Stimulated activated CD8-positive, alpha-beta memory T cell treated with anti-CD3 and anti-CD28 coated beads, Interleukin-4, amount 100 ng/mL, for 4 hours (primary cell): ENCODE results near the gene ERBB4.

Source experiments
- DNase-seq, 2 donors: peaks; one replicate each; pipeline ENCODE4 v3.0.0-alpha.2; 2020; ENCODE audit warnings: low read depth in 2 of 2, low spot score in 1 of 2

ERBB4 gene

GRCh38 chr2:212538305-212539071 is at the start of gene ERBB4:
TSS of gene ERBB4 (minus strand) at chr2:212538802. CDS start at chr2:212538530, 272 bp downstream.
- DNase-seq: no peak

DNA sequence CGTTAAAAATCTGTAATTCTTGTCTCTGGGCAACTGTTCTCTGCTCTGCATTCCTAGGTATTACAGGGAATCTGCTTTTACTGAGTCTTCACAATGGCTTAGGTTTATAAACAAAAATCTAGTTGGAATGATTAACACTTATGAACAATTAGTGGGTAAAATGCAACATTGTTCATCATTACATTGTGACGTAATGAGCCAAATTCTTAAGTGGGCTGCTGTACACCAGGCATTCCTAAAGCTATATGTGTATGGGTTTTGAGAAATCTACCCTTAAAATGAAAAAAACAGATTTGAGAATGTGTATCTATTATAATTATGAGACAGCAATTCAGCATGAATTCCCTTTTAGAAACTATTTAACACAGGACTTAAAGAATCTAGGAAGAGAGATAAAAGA is 41.5 kb upstream of the ERBB4 start:
- no peak for DNase-seq

DNA sequence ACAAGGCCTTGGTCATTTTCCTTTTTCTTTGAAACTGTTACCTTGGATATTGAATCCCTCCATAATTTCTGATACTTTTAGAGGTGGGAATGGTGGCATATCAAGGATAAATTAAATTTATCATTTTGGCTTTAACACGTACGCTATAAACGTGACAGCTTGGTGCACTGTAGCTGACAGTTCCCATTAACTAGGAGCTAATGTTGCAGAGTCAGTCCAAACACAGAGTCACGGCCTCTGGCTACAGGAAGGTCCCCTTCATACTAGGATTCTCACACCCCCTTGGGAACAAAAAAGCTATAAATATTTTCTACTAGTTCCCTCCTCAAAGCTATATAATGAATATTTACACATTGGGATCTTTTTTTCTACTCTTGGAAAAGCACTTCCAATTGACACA is 17.7 kb upstream of the ERBB4 start:
- DNase-seq: no peak

GRCh38 chr2:212554233-212554632 is 15.6 kb upstream of the ERBB4 start:
- no peak for DNase-seq

DNA sequence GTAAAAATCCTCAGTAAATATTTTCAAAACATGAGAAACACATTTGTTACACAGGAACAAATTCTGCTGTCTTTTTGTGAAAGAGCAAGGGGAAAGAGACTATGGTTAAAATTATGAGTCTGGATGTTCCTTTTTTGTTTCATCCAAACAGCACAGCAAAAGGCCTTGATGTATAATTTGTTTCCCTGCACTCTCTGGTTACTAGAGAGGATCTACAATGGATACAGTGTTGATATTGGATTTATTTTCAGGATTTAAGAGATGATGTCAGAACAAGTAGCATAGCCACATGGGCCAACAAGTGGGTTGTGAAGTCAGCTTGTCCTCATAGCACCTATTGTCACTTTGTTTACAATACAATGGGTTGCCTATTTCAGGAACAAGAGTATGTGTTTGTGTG is 11.3 kb upstream of the ERBB4 start:
- DNase-seq: no peak

- DNase-seq: no peak
Measured at GRCh38 chr2:212549463-212549862, 10.9 kb upstream of the ERBB4 start.

GRCh38 chr2:212548455-212548819 is 9.8 kb upstream of the ERBB4 start:
- DNase-seq: no peak

DNA sequence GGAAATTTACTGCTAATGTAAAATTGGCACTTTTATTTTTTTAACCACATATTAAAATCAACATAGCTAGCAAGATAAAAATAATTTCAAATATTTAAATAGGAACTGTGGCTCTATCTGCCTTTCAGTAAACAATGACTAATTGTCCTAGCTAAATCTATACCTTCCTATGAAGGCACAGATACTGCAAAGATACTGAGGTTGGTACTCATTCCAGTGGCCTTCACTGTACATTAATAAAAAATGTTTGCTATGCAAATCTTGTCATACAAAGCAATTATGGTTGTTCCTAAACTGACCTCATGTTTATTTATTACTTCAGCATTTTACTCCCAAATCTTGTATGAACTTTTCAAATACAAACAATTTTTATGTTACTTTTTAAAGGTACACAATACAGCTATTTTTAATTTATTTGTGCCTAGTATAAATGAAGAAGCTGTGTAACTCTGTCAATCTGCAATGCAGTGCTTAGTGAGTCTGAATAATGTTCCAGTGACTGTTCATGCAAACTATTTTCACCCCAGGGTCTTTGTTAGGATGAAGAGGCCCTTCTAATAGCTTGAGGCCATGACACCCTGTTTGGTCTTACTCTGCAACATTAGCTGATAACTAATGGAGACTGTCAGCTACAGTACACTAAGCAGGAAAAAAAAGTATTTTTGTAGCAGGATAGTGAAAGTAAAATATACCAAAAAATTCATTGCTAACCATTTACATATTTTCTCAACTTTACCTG is 9.3 kb upstream of the ERBB4 start:
- no peak for DNase-seq

GRCh38 chr2:212546669-212547068 is 8.1 kb upstream of the ERBB4 start:
- no peak for DNase-seq

DNA sequence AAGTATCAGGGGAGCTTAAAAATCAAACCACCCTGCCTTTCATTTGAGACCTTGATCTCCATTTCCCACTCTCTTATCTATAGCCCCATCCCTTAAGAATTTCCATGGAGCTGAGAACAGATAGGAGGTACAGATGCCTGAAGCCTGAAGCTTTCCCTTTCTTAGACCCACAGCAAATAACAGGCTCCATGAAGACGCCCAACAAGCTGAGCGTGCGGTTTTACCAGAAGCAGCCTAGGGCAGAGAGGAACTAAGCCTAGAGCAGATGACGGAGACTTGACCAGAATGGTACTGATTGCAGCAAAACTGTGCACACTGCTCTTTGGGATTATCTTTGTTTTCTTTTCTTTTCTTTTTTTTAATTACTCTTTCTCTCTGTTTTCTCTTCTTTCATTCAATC is 1.7 kb upstream of the ERBB4 start:
- DNase-seq: no peak

- DNase-seq: no peak
Measured at GRCh38 chr2:212539072-212539880, 674 bp upstream of the ERBB4 start.

DNA sequence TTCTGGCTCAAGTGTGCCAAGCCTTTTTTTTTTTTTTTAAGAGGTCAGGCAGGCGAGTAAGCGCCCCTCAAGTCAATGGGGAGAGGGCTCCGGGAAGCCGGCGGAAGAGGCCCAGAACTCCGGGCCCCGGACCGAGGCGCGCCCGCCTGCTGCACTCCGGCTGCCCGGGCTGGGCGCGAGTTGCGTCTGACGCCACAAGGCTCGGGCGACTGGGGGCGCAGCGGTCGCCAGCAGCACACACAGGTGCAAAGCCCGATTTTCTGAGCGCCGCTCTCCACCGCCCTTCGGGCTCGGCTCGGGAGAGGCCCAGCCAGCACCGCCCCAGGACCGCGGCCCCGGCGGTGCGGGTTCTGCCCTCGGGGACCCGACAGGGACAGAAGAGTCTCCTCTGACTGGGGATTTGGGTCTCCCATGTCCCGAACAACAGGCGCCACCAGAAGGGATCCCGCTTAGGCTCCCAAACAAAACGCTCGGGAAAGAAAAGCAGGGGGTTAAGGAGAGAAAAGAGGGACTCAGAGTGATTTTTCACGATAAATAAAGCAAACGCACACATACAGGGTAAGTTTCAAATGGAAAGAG is 787 bp downstream of the ERBB4 start:
- DNase-seq: no peak

DNA sequence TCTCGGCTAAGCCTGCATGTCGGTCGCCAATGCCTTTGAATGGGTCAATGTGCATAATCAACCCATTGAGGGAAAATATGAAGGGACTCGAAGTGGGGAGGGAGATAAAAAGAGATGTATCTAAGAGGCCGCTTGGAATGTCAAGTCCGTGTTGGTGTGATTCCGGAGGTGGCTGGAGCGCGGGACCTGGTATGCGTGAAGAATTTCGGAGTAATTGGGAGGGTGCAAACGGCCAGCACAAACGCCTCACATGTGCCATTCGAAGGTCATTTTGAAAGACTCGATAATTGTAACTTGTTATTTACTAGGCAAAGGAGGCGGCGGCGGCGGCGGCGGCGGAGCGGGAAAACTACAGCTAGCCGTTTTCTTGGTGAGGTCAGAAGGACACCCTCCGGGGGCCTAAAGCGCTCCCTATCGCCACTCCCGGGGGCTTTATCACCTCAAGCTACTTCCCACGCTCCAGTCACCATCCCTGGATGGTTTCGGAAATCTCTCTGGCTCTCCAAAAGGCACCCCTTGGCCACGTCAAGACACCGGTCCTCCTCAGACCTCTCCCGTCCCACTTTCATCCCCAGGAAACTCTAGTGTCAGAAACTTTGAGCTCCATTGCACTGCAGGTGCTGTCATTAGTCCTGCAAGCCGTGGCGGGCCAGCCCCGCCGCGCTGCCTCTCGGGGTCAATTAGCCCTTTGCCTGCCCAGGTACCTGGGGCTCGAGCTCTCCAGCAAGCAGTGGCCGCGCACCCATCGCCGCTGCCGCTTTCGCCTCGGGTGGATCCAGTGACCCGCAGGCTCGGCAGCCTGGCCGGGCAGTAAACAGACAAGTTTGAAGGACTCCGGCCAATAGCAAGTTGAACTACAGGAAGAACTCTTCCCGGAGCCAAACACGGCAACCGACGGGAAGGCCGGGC is 1.5 kb downstream of the ERBB4 start:
- DNase-seq: no peak

- no peak for DNase-seq
Measured at GRCh38 chr2:212535996-212536816, 2.4 kb downstream of the ERBB4 start.

DNA sequence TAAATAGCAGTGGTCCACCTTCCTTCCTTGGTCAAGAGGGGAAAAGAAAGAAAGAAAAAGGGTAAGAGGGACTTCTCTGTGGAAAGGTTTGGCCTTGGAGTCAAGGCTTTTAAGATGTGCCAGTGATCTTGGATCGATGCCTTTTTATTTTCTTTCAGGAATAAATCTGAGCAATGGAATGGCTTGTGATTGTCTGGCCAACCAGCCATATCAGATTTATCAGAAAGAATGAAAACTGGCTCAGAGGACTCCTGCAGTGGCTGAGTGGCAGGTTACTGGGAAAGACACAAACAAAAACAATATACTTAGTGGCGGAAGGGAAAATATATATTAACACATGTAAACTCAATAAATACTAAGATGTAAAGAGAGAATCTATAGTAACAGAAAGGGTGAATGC is 4.3 kb downstream of the ERBB4 start:
- no peak for DNase-seq

DNA sequence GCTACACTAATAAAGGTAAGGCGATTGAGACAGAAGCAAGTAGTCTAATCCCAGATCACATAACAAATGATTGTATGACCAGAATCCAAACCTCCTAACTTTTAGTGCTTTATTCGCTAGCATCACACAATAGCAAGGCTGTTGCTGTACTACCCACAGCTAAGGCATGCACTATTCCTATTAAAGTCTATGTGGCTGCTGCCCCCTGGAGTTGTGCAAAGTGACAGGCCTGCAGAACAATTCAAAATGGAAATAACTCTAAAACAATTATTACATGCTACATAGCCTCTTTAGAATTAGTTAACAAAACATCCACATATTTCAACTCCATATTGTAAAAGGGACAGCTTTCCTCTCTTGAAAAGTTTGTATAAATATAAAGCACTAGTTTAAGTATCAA is 6.0 kb downstream of the ERBB4 start:
- no peak for DNase-seq

DNA sequence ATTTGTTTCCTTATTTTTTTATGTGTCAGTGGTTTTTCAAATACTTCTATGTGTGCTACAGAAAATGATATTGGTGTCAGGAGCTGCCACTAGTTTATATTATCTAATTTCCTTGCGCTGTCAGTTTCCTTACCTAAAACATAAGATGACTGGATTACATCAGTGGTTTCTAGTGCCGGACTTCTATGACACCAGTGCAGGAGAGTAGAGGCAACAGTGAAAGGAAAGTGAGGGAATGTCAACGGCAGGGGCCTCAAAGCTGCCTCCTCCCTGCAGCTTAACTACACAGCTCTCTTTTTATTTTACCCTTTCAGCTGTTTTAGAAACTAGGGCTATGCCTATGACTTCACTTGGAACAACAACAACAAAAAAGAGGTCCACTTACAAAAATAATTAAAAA is 6.5 kb downstream of the ERBB4 start:
- no peak for DNase-seq

DNA sequence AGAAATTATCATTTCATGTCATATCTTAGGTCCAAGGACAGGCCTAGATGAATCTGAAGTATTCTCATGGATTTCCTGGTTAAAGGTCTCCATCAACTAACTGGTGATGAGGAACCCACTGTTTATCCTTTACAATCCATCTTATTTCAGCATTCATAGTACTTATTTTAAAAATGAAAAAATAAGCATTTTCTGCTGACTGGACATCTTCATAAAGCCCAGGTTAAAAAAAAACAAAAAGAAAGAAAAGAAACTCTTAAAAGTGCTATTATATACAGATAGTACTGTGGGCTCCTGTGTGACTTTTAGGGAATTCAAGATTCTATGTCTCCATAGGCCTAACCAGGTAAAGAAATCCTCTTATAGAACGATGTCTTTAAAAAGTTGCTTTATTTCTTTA is 7.1 kb downstream of the ERBB4 start:
- no peak for DNase-seq

GRCh38 chr2:212530991-212531390 is 7.6 kb downstream of the ERBB4 start:
- DNase-seq: no peak

DNA sequence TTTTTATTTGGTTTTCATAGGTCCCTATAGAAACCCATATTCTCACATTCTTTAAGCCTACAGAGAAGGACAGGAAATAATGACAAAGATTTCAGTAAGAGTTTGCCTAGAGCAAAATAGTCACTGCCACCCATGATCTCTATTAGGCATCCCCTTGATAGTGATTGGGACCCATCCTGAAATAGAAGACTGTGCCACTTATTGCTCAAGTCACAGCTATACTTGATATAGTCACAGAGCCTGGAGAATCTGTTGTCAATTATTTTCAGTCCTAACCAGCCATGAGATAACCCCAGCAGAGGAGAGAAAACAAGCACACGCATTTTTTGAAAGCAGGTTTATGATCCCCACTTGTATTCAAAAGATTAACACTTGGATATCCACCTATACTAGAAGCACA is 8.2 kb downstream of the ERBB4 start:
- no peak for DNase-seq
